ENCODE data around the gene APRT. TPM values are rescaled to one million over a fixed set of nuclear protein-coding genes. Genes with fewer than 3 reads are reported as not detected.

Gene APRT
- total RNA-seq, 2 experiments from 2014 or later, result 153 to 154 TPM

GRCh38 chr16:88785106-88785924 is 26.4 kb downstream of the APRT start, which contains the start of gene PIEZO1:
Gene PIEZO1, minus strand, starts transcription at chr16:88785220. Its CDS starts 256 bp downstream, at chr16:88784964.
- Mint-ChIP-seq H3K27ac (peak within 1 kb of the TSS; percentile 55), H3K36me3 (ENCODE audit: low read depth) (no peaks in the 10 kb centered on the region), H3K4me1 (ENCODE audit: low read depth) (peaks cover 47% of the 10 kb centered on the region), H3K27me3 (no peaks in the 10 kb centered on the region), H3K9me3 (no peaks in the 10 kb centered on the region), H3K4me3 (peak within 1 kb of the TSS; percentile 89)
- TF ChIP-seq CTCF (IDR thresholded peaks at IDR 0.05), result peak; percentile 98
- Histone ChIP-seq H3K4me3 (ENCODE audit: low read length) (peak within 1 kb of the TSS; percentile 63), H3K9me3 (ENCODE audit: control insufficient read depth in 1 of 2, insufficient read depth in 1 of 2, low read length in 2 of 2) (no peaks in the 10 kb centered on the region), H3K4me1 (ENCODE audit: insufficient read depth, low read length) (peaks cover 57% of the 10 kb centered on the region), H3K36me3 (ENCODE audit: insufficient read depth, low read length) (no peaks in the 10 kb centered on the region), H3K27ac (ENCODE audit: low read depth in 1 of 2, low read length in 2 of 2) (peak within 1 kb of the TSS; percentile 75 to 77), H3K27me3 (ENCODE audit: control insufficient read depth in 1 of 2, insufficient read depth in 2 of 2, low read length in 2 of 2) (no peaks in the 10 kb centered on the region)
- DNase-seq (peak; percentile 73 to 94 (median 86)), ATAC-seq (ENCODE audit: poor library complexity) (peak; percentile 50)
- ChIA-PET POLR2A (interaction anchor here (0.6 to 5.9 kb wide), 4 partner anchors 18 to 48 kb away, joined by 4 to 39 read pairs (median 8); partner anchors contain the start of genes APRT and CDT1), CTCF (interaction anchor here (0.9 kb wide), 1 partner anchor 48 kb away, joined by 4 read pairs; no protein-coding TSS in a partner anchor)
- intact Hi-C loops (cut with DNase I, micrococcal nuclease), result loop anchor here (1.0 kb wide), 2 partner anchors 42 to 48 kb away; no protein-coding TSS in a partner anchor

GRCh38 chr16:88784856-88785105 is 26.9 kb downstream of the APRT start:
- ChIA-PET CTCF (interaction anchor here (1.0 to 7.0 kb wide), 2 partner anchors 10 to 48 kb away, joined by 4 to 58 read pairs; no protein-coding TSS in a partner anchor), POLR2A (interaction anchor here (0.8 to 5.9 kb wide), 4 partner anchors 8 to 39 kb away, joined by 3 to 39 read pairs (median 8); partner anchors contain the start of genes APRT and CDT1)
- no peak for DNase-seq
- Histone ChIP-seq H3K27ac (ENCODE audit: low read depth in 1 of 2, low read length in 2 of 2) (peak overlapping the region in 1 of 2 donors; percentile 75), H3K27me3 (ENCODE audit: control insufficient read depth in 1 of 2, insufficient read depth in 2 of 2, low read length in 2 of 2) (no peaks in the 10 kb centered on the region), H3K4me1 (ENCODE audit: insufficient read depth, low read length) (peaks cover 57% of the 10 kb centered on the region), H3K36me3 (ENCODE audit: insufficient read depth, low read length) (no peaks in the 10 kb centered on the region), H3K9me3 (ENCODE audit: control insufficient read depth in 1 of 2, insufficient read depth in 1 of 2, low read length in 2 of 2) (no peaks in the 10 kb centered on the region), H3K4me3 (ENCODE audit: low read length) (no peak overlapping the region)
- no peaks in the 10 kb centered on the region for H3K9me3 Mint-ChIP-seq
- H3K27ac Mint-ChIP-seq, result no peak overlapping the region
- no peak for TF ChIP-seq CTCF (IDR thresholded peaks at IDR 0.05)
- intact Hi-C loops (cut with DNase I, micrococcal nuclease), result loop anchor here (1.0 kb wide), 2 partner anchors 41 to 47 kb away; no protein-coding TSS in a partner anchor
- H3K36me3 Mint-ChIP-seq (ENCODE audit: low read depth), result no peaks in the 10 kb centered on the region
- H3K4me1 Mint-ChIP-seq (ENCODE audit: low read depth), result peaks cover 47% of the 10 kb centered on the region
- no peak for ATAC-seq (ENCODE audit: poor library complexity)
- H3K4me3 Mint-ChIP-seq, result no peak overlapping the region
- no peaks in the 10 kb centered on the region for H3K27me3 Mint-ChIP-seq

- intact Hi-C loops (cut with DNase I, micrococcal nuclease), result no loop called here
- Mint-ChIP-seq H3K27ac (peak overlapping the region; percentile 89), H3K36me3 (ENCODE audit: low read depth) (no peaks in the 10 kb centered on the region)
Measured at GRCh38 chr16:88784074-88784855, 27.5 kb downstream of the APRT start.

More at GRCh38 chr16:88784074-88784855, 27.5 kb downstream of the APRT start:
- Histone ChIP-seq H3K36me3 (ENCODE audit: insufficient read depth, low read length) (no peaks in the 10 kb centered on the region), H3K27ac (ENCODE audit: low read depth in 1 of 2, low read length in 2 of 2) (peak overlapping the region; percentile 75 to 77), H3K9me3 (ENCODE audit: control insufficient read depth in 1 of 2, insufficient read depth in 1 of 2, low read length in 2 of 2) (no peaks in the 10 kb centered on the region), H3K4me1 (ENCODE audit: insufficient read depth, low read length) (peaks cover 57% of the 10 kb centered on the region), H3K27me3 (ENCODE audit: control insufficient read depth in 1 of 2, insufficient read depth in 2 of 2, low read length in 2 of 2) (no peaks in the 10 kb centered on the region), H3K4me3 (ENCODE audit: low read length) (peak overlapping the region; percentile 63)
- no peaks in the 10 kb centered on the region for H3K27me3 Mint-ChIP-seq
- peak overlapping the region; percentile 89 for H3K4me3 Mint-ChIP-seq
- no peak for ATAC-seq (ENCODE audit: poor library complexity)
- H3K4me1 Mint-ChIP-seq (ENCODE audit: low read depth), result peaks cover 47% of the 10 kb centered on the region
- DNase-seq, result peak in 6 of 14 experiments; percentile 36 to 75 (median 50)
- POLR2A ChIA-PET, result interaction anchor here (0.6 to 5.9 kb wide), 6 partner anchors 8 to 433 kb away, joined by 3 to 39 read pairs (median 4); partner anchors contain the start of genes APRT and ZNF778
- TF ChIP-seq CTCF (IDR thresholded peaks at IDR 0.05), result peak; percentile 40
- CTCF ChIA-PET, result interaction anchor here (1.0 to 7.0 kb wide), 2 partner anchors 10 to 47 kb away, joined by 4 to 58 read pairs; no protein-coding TSS in a partner anchor
- H3K9me3 Mint-ChIP-seq, result no peaks in the 10 kb centered on the region
